HG03571 (cell line): ENCODE measurements around the gene RNF34.

Experiments
- ATAC-seq: cut with Tn5 transposase; IDR thresholded peaks from one replicate; pipeline ENCODE4 v1.9.1; 2021; ENCODE audit not compliant: unreplicated experiment

Gene RNF34

GRCh38 chr12:121465921-121466793 lies 66.2 kb downstream of the RNF34 start:
- ATAC-seq = peak; percentile 13

- ATAC-seq = peak; percentile 85
These were observed 67.1 kb downstream of the RNF34 start for GRCh38 chr12:121466794-121467637.

- ATAC-seq = no peak
These were observed 68.0 kb downstream of the RNF34 start for GRCh38 chr12:121467638-121468498.

- no peak for ATAC-seq
These were observed 68.5 kb downstream of the RNF34 start for GRCh38 chr12:121468499-121468801.

- ATAC-seq = no peak
These were observed 70.8 kb downstream of the RNF34 start for GRCh38 chr12:121470751-121471150.

GRCh38 chr12:121472150-121472905 lies 72.4 kb downstream of the RNF34 start:
- no peak for ATAC-seq
